SJCRH30 (cell line): ENCODE results near the gene METAP1. TPM values are rescaled to one million over a fixed set of nuclear protein-coding genes. Genes with fewer than 3 reads are reported as not detected.
A peak's percentile ranks its signal among the peaks of the same experiment; 100 is the strongest.
"Not testable (repeated sequence)": the region's sequence is repeated elsewhere in the genome, so short reads cannot be mapped to it uniquely, and the experiment has no call there.

Experiments used
- DNase-seq, 2 experiments: peaks; one replicate each; pipeline ENCODE4 v3.0.0-alpha.2; 2015 to 2020
- H3K27ac ChIP-seq: fragments of 250-450 bp; sonication (Bioruptor Pico); 2 replicates; pipeline ENCODE4 v1.5.1; 2020; ENCODE audit warnings: mild to moderate bottlenecking, moderate library complexity
- H3K27me3 ChIP-seq: fragments of 250-450 bp; sonication (Bioruptor Pico); 2 replicates; pipeline ENCODE4 v1.5.1; 2020; ENCODE audit warnings: mild to moderate bottlenecking, moderate library complexity
- H3K36me3 ChIP-seq: fragments of 250-450 bp; sonication (Bioruptor Pico); 2 replicates; pipeline ENCODE4 v1.5.1; 2020; ENCODE audit warnings: mild to moderate bottlenecking, moderate library complexity
- H3K4me1 ChIP-seq: fragments of 250-450 bp; sonication (Bioruptor Pico); 2 replicates; pipeline ENCODE4 v1.5.1; 2020; ENCODE audit warnings: mild to moderate bottlenecking, moderate library complexity
- H3K4me3 ChIP-seq: fragments of 250-450 bp; sonication (Bioruptor Pico); 2 replicates; pipeline ENCODE4 v1.5.1; 2020; ENCODE audit warnings: mild to moderate bottlenecking, moderate library complexity
- H3K9me3 ChIP-seq: fragments of 250-450 bp; sonication (Bioruptor Pico); replicated peaks from 2 replicates; pipeline ENCODE4 v1.5.1; 2020; ENCODE audit warnings: mild to moderate bottlenecking, moderate library complexity
- total RNA-seq: library from RNA; depleted of rRNA; stranded (reverse); fragments of >200 nt; shearing (Covaris generic); gene quantifications from 2 replicates; pipeline ENCODE4 v1.2.3, GENCODE V29; 2014

Gene METAP1
- total RNA-seq, 1 experiment from 2014 or later = 88.5 TPM

GRCh38 chr4:99058228-99058627 is 62.7 kb downstream of the METAP1 start:
- Histone ChIP-seq H3K36me3 (peaks cover 25% of the 10 kb centered on the region), H3K27ac (no peak overlapping the region), H3K27me3 (no peaks in the 10 kb centered on the region), H3K4me1 (peaks cover 4% of the 10 kb centered on the region; the same call in 1 of the 2 replicates), H3K9me3 (0 out of 2 replicates have a peak, but pooled peaks cover 3% of the 10 kb centered on the region), H3K4me3 (no peak overlapping the region)
- no peak for DNase-seq

- Histone ChIP-seq H3K36me3 (peaks cover 26% of the 10 kb centered on the region), H3K27me3 (no peaks in the 10 kb centered on the region), H3K4me1 (peaks cover 4% of the 10 kb centered on the region; the same call in 1 of the 2 replicates), H3K27ac (0 out of 2 replicates have a peak overlapping the region, but pooled peaks have one; percentile 11), H3K4me3 (no peak overlapping the region), H3K9me3 (0 out of 2 replicates have a peak, but pooled peaks cover 3% of the 10 kb centered on the region)
- no peak for DNase-seq
These were observed 64.0 kb downstream of the METAP1 start for GRCh38 chr4:99059550-99059949.

- DNase-seq = no peak
- H3K9me3 ChIP-seq = no peaks in the 10 kb centered on the region
- peaks cover 4% of the 10 kb centered on the region; the same call in 1 of the 2 replicates for H3K4me1 ChIP-seq
- H3K27me3 ChIP-seq = no peaks in the 10 kb centered on the region
- peaks cover 28% of the 10 kb centered on the region for H3K36me3 ChIP-seq
- no peak overlapping the region for H3K4me3 ChIP-seq
- no peak overlapping the region for H3K27ac ChIP-seq
These were observed 65.7 kb downstream of the METAP1 start for GRCh38 chr4:99061048-99061700.

- Histone ChIP-seq H3K4me3 (no peak overlapping the region), H3K4me1 (peaks cover 4% of the 10 kb centered on the region; the same call in 1 of the 2 replicates), H3K36me3 (peaks cover 31% of the 10 kb centered on the region), H3K9me3 (no peaks in the 10 kb centered on the region), H3K27ac (no peak overlapping the region), H3K27me3 (no peaks in the 10 kb centered on the region)
- DNase-seq = peak; percentile 10 to 30
These were observed 66.6 kb downstream of the METAP1 start for GRCh38 chr4:99062120-99062519.

- DNase-seq, H3K9me3 ChIP-seq, H3K27ac ChIP-seq, H3K27me3 ChIP-seq, H3K4me1 ChIP-seq, H3K4me3 ChIP-seq: not testable (repeated sequence)
- H3K36me3 ChIP-seq = peaks cover 26% of the 10 kb centered on the region
These were observed 70.0 kb downstream of the METAP1 start for GRCh38 chr4:99065521-99065920.

- DNase-seq = no peak
- no peaks in the 10 kb centered on the region for H3K4me1 ChIP-seq
- H3K36me3 ChIP-seq = peaks cover 30% of the 10 kb centered on the region
- no peaks in the 10 kb centered on the region for H3K27me3 ChIP-seq
- no peak overlapping the region for H3K4me3 ChIP-seq
- H3K27ac ChIP-seq = no peak overlapping the region
- H3K9me3 ChIP-seq = no peaks in the 10 kb centered on the region
These were observed 72.1 kb downstream of the METAP1 start for GRCh38 chr4:99067617-99068016.

GRCh38 chr4:99071159-99071558 is 75.6 kb downstream of the METAP1 start:
- Histone ChIP-seq H3K4me1 (no peaks in the 10 kb centered on the region), H3K9me3 (no peaks in the 10 kb centered on the region), H3K27me3 (no peaks in the 10 kb centered on the region), H3K36me3 (peaks cover 38% of the 10 kb centered on the region), H3K27ac (no peak overlapping the region), H3K4me3 (no peak overlapping the region)
- DNase-seq = no peak

GRCh38 chr4:99074816-99075215 is 79.3 kb downstream of the METAP1 start:
- H3K27me3 ChIP-seq = no peaks in the 10 kb centered on the region
- no peak overlapping the region for H3K4me3 ChIP-seq
- no peaks in the 10 kb centered on the region for H3K9me3 ChIP-seq
- no peak for DNase-seq
- no peaks in the 10 kb centered on the region for H3K4me1 ChIP-seq
- H3K36me3 ChIP-seq = peaks cover 38% of the 10 kb centered on the region
- H3K27ac ChIP-seq = no peak overlapping the region

GRCh38 chr4:99076292-99076976 is 80.9 kb downstream of the METAP1 start:
- no peak overlapping the region for H3K4me3 ChIP-seq
- peaks cover 51% of the 10 kb centered on the region for H3K36me3 ChIP-seq
- no peaks in the 10 kb centered on the region for H3K9me3 ChIP-seq
- H3K27ac ChIP-seq = no peak overlapping the region
- DNase-seq = no peak
- H3K4me1 ChIP-seq = no peaks in the 10 kb centered on the region
- H3K27me3 ChIP-seq = no peaks in the 10 kb centered on the region

- no peak for DNase-seq
- Histone ChIP-seq H3K36me3 (peaks cover 52% of the 10 kb centered on the region), H3K4me3 (no peak overlapping the region), H3K9me3 (no peaks in the 10 kb centered on the region), H3K4me1 (no peaks in the 10 kb centered on the region), H3K27me3 (no peaks in the 10 kb centered on the region), H3K27ac (no peak overlapping the region)
These were observed 81.7 kb downstream of the METAP1 start for GRCh38 chr4:99077177-99077576.

GRCh38 chr4:99078336-99078735 is 82.8 kb downstream of the METAP1 start:
- peaks cover 54% of the 10 kb centered on the region for H3K36me3 ChIP-seq
- no peak overlapping the region for H3K27ac ChIP-seq
- DNase-seq = no peak
- no peak overlapping the region for H3K4me3 ChIP-seq
- H3K27me3 ChIP-seq = no peaks in the 10 kb centered on the region
- no peaks in the 10 kb centered on the region for H3K4me1 ChIP-seq
- no peaks in the 10 kb centered on the region for H3K9me3 ChIP-seq

- Histone ChIP-seq H3K36me3 (peaks cover 58% of the 10 kb centered on the region), H3K27me3 (no peaks in the 10 kb centered on the region), H3K9me3 (no peaks in the 10 kb centered on the region), H3K4me1 (no peaks in the 10 kb centered on the region), H3K27ac (no peak overlapping the region), H3K4me3 (no peak overlapping the region)
- no peak for DNase-seq
These were observed 83.6 kb downstream of the METAP1 start for GRCh38 chr4:99078931-99079624.

GRCh38 chr4:99079625-99080295 is 84.2 kb downstream of the METAP1 start:
- no peak for DNase-seq
- no peaks in the 10 kb centered on the region for H3K27me3 ChIP-seq
- peaks cover 59% of the 10 kb centered on the region for H3K36me3 ChIP-seq
- H3K4me1 ChIP-seq = no peaks in the 10 kb centered on the region
- no peaks in the 10 kb centered on the region for H3K9me3 ChIP-seq
- H3K27ac ChIP-seq = no peak overlapping the region
- H3K4me3 ChIP-seq = no peak overlapping the region

GRCh38 chr4:99080869-99081268 is 85.3 kb downstream of the METAP1 start:
- not testable (repeated sequence) for DNase-seq, H3K27me3 ChIP-seq, H3K4me1 ChIP-seq, H3K27ac ChIP-seq, H3K4me3 ChIP-seq, H3K9me3 ChIP-seq
- peaks cover 56% of the 10 kb centered on the region for H3K36me3 ChIP-seq

GRCh38 chr4:99082192-99082591 is 86.7 kb downstream of the METAP1 start:
- peaks cover 46% of the 10 kb centered on the region for H3K36me3 ChIP-seq
- DNase-seq = no peak

More at GRCh38 chr4:99082192-99082591, 86.7 kb downstream of the METAP1 start:
- Histone ChIP-seq H3K27me3 (no peaks in the 10 kb centered on the region), H3K9me3 (no peaks in the 10 kb centered on the region), H3K4me1 (no peaks in the 10 kb centered on the region), H3K4me3 (no peak overlapping the region), H3K27ac (no peak overlapping the region)
